Small intestine (tissue), 7 donors: Measurements from ENCODE around the gene STARD8. TPM values are rescaled to one million over a fixed set of nuclear protein-coding genes. Genes with fewer than 3 reads are reported as not detected.

Experiments used
- DNase-seq, 2 donors: peaks; one replicate each; pipeline versions ENCODE4 v3.0.0 to v3.0.0-alpha.2; 2013
- FAIRE-seq: peaks from 2 replicates; lab custom pipeline; 2012; peaks lifted over from hg19 to GRCh38; lab: Jason Lieb, UNC
- H3K27ac ChIP-seq, 3 donors: one replicate each; pipeline ENCODE4 v1.5.1; 2013; ENCODE audit warnings: low read length in 2 of 3, mild to moderate bottlenecking in 2 of 3, control low read depth in 1 of 3, inconsistent platforms in 1 of 3, low read depth in 1 of 3, moderate library complexity in 1 of 3
- H3K27me3 ChIP-seq, 3 donors: one replicate each; pipeline ENCODE4 v1.6.1; 2013; ENCODE audit warnings: low read length in 3 of 3, inconsistent platforms in 1 of 3; ENCODE audit not compliant: control insufficient read depth in 3 of 3, insufficient read depth in 3 of 3
- H3K36me3 ChIP-seq, 3 donors: one replicate each; pipeline ENCODE4 v1.6.1; 2013; ENCODE audit warnings: low read length in 3 of 3, inconsistent platforms in 1 of 3, low read depth in 1 of 3, mild to moderate bottlenecking in 1 of 3, moderate library complexity in 1 of 3; ENCODE audit not compliant: control insufficient read depth in 3 of 3, insufficient read depth in 2 of 3
- H3K4me1 ChIP-seq, 3 donors: one replicate each; pipeline ENCODE4 v1.6.1; 2013; ENCODE audit warnings: low read length in 2 of 3, inconsistent platforms in 1 of 3, low read depth in 1 of 3, mild to moderate bottlenecking in 1 of 3, moderate library complexity in 1 of 3; ENCODE audit not compliant: control insufficient read depth in 3 of 3, insufficient read depth in 2 of 3
- H3K4me3 ChIP-seq, 3 donors: one replicate each; pipeline ENCODE4 v1.5.1; 2013; ENCODE audit warnings: low read length in 3 of 3, control low read depth in 1 of 3, inconsistent platforms in 1 of 3, low read depth in 1 of 3, mild to moderate bottlenecking in 1 of 3, moderate library complexity in 1 of 3
- H3K9me3 ChIP-seq, 2 donors: one replicate each; pipeline ENCODE4 v1.6.1; 2013; ENCODE audit warnings: low read depth in 1 of 2, low read length in 1 of 2; ENCODE audit not compliant: control insufficient read depth in 2 of 2, insufficient read depth in 1 of 2
- WGBS, 3 donors: extraction: QIAGEN DNeasy Blood & Tissue Kit; methylation state at CpG; one replicate each; pipeline ENCODE4 v1.1.7; 2013; 5-methylcytosine and 5-hydroxymethylcytosine counted together
- polyA plus RNA-seq, 4 donors: library from polyadenylated mRNA; stranded (reverse) in 3 of 4; unstranded in 1 of 4; fragments of 200-250 nt in 3 of 4; fragments of 120-200 nt in 1 of 4; gene quantifications; one replicate each; pipeline versions ENCODE4 v1.2.1 to v1.2.3, GENCODE V29; 2013
- donor health status: healthy with polysubstance abuse.
- donor health status: control.
- donor health status: control.
- donor health status: Bipolar disorder and iron deficiency.
- donor health status: healthy.

Gene STARD8
- polyA plus RNA-seq, 4 donors, result 0.67 to 5.6 (median 1.5) TPM

DNA sequence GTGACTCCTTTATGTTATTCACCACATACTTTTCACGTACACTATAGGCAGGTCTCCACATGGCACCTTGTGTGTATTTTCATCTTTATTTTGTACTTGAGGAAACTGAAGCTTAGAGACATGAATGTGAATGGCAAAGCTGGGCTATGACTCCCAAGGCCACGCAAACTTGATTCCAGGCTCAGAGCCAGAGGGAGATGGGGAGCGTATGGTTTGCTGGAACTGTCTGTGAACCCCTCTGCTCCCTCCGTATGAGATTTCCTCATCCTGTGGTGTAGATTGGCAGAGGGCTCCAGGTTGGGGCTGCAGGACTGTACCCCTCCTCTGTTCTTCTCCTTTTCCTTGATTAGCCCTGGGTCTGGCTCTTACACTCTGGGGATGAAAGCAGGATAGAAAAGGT lies 16.1 kb upstream of the STARD8 start:
- no peak overlapping the region for H3K4me3 ChIP-seq
- no peak overlapping the region for H3K27ac ChIP-seq
- H3K27me3 ChIP-seq, result no peaks in the 10 kb centered on the region
- H3K4me1 ChIP-seq, result no peaks in the 10 kb centered on the region
- H3K36me3 ChIP-seq, result no peaks in the 10 kb centered on the region
- 75 to 86% (median 76%) methylated on average over 4 of the region's 4 CpGs for WGBS, 3 donors
- DNase-seq (no peak), FAIRE-seq (no peak)
- H3K9me3 ChIP-seq, result no peaks in the 10 kb centered on the region

DNA sequence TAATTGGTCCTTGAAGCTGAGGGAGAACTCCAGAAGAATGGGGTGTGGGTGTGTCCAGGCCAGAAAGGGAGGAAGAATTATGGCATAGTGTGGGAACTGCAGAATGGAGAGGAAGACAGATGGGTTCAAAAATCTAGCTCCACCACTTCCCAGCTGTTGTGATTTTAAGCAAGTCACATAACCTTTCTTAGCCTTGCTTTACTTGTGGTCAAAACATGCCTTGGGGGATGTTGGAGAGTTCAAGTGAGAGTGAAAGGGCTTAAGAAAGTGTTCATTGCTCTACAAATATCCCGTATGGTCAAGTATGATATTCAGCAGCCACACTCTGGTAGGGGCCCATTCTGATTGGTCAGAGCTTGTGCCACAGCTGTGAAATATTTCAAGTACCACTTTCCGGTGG lies 15.0 kb upstream of the STARD8 start:
- H3K27me3 ChIP-seq, result no peaks in the 10 kb centered on the region
- 75 to 89% (median 76%) methylated on average over 2 of the region's 2 CpGs for WGBS, 3 donors

DNA sequence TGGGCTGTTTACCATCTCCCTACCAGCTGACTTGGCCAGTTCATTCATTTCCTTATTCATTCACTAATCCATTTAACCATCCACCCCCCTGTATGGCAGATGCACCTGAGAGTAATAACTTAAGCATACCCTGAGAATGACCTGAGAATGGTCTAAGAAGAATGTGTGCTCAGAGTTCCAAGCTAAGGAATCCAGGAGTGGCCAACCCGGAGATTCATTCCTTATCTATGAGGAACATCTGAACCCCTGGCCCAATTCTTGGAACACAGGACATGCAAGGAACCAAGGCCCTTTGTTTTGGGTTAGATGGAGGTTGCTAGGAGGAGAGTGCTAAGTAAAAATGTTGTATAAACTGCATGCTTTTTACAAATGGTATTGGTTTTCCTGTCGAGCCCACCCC lies 13.5 kb upstream of the STARD8 start:
- H3K9me3 ChIP-seq, result no peaks in the 10 kb centered on the region
- H3K27me3 ChIP-seq, result no peaks in the 10 kb centered on the region
- 56 to 70% (median 57%) methylated on average over 2 of the region's 2 CpGs for WGBS, 3 donors
- H3K4me3 ChIP-seq, result no peak overlapping the region
- FAIRE-seq, result no peak
- H3K4me1 ChIP-seq, result no peaks in the 10 kb centered on the region
- H3K36me3 ChIP-seq, result no peaks in the 10 kb centered on the region
- no peak for DNase-seq
- H3K27ac ChIP-seq, result no peak overlapping the region

More for the DNA sequence above, 15.0 kb upstream of the STARD8 start:
- H3K4me1 ChIP-seq, result no peaks in the 10 kb centered on the region
- H3K36me3 ChIP-seq, result no peaks in the 10 kb centered on the region
- H3K4me3 ChIP-seq, result no peak overlapping the region
- H3K9me3 ChIP-seq, result no peaks in the 10 kb centered on the region
- DNase-seq (no peak), FAIRE-seq (no peak)
- no peak overlapping the region for H3K27ac ChIP-seq

DNA sequence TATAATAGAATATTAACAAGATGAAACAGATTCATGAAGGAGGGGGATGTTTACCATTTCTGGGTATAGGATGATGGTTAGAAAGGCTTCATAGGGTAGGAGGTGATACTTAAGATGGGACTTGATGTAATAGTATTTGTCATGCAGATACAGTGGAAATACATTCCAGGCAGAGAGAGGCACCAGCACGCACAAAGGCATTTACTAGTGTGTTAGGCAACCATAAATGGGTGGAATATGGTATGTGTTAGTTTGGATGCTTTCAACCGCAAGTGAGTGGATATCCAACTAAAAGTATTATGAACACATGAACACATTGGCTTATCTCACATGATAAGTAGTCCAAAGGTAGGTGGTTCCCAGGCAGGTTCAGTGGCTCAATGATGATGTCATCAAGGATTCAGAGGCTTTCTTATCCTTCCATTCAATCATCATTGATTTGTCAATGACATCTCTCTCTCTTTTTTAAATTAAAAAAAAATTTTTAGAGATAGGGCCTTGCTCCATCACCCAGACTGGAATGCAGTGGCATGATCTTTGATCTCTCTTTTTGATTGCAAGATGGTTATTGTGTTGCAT lies 12.7 kb upstream of the STARD8 start:
- whole genome bisulfite sequencing, 3 donors, result 44 to 60% (median 59%) methylated on average over 2 of the region's 2 CpGs
- H3K36me3 ChIP-seq, result no peaks in the 10 kb centered on the region
- peak; percentile 35 to 38 for DNase-seq
- H3K9me3 ChIP-seq, result no peaks in the 10 kb centered on the region
- no peak for FAIRE-seq
- H3K27me3 ChIP-seq, result no peaks in the 10 kb centered on the region
- H3K4me3 ChIP-seq, result no peak overlapping the region
- H3K4me1 ChIP-seq, result no peaks in the 10 kb centered on the region
- no peak overlapping the region for H3K27ac ChIP-seq

DNA sequence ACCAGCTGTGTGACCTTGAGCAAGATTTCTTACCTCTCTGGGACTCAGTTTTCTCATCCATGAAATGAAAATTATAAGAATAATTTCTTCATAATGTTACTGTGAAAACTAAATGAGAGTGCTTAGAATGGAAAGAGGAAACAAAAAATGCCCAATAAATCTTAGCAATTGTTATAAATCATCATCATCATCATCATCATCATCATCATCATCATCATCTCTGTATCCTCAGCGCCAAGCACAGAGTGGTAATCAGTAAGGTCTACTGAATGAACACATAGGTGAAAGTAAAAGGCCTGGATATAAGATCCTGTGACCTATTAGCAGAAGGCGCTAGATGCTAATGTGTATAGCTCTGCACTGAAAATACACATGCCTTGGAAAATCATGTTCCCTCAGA lies 6.8 kb upstream of the STARD8 start:
- 86 to 95% (median 87%) methylated on average over 2 of the region's 2 CpGs for WGBS, 3 donors
- no peak overlapping the region for H3K27ac ChIP-seq
- H3K4me1 ChIP-seq, result no peaks in the 10 kb centered on the region
- DNase-seq, result no peak
- H3K9me3 ChIP-seq, result no peaks in the 10 kb centered on the region
- no peak overlapping the region for H3K4me3 ChIP-seq
- no peaks in the 10 kb centered on the region for H3K27me3 ChIP-seq
- FAIRE-seq, result no peak
- no peaks in the 10 kb centered on the region for H3K36me3 ChIP-seq

DNA sequence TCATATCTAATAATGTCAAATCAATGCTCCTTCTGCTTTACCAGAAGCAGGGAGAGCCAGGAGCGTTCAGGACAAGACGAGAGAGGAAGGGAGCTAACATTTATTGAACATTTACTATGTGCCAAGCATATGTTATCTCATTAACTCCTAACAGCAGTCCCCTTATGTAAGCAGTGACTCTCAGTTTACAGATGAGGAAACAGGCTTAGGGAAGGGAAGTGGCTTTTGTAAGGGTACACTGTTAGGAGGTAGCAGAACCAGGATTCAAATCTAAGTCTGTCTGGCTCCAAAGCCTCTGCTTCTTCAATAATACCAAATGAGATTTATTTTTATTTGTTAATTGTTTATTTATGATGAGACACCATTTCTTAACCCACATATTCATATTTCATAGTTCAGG lies 2.6 kb upstream of the STARD8 start:
- H3K27me3 ChIP-seq, result peaks cover 0 to 14% (median 2%) of the 10 kb centered on the region in 3 donors
- 74 to 77% (median 75%) methylated on average over 2 of the region's 2 CpGs for WGBS, 3 donors
- H3K4me1 ChIP-seq, result no peaks in the 10 kb centered on the region
- H3K36me3 ChIP-seq, result no peaks in the 10 kb centered on the region
- H3K4me3 ChIP-seq, result no peak overlapping the region
- DNase-seq (no peak), FAIRE-seq (no peak)
- H3K9me3 ChIP-seq, result no peaks in the 10 kb centered on the region
- no peak overlapping the region for H3K27ac ChIP-seq

DNA sequence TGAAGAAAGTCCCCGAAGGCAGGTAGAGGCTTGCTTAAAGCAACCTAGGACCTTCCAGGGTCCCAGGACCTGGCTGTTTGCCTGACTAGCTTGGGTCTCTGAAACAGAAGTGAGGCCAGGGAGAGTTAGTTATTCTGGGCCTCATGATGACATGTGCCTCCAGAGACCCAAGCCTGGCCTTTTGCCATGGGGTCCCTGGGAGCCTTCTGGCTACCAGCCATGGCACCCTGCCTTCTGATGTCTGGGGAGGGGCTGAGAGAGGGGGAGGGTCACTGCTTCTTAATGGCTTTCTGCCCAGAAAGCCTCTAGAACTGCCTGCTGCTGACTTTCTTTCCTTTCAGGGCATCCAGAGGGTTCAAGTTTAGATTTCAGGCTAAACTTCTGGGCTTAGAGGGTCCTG lies 1.0 kb upstream of the STARD8 start:
- WGBS, 3 donors, result 75 to 100% (median 84%) methylated on average over 1 of the region's 1 CpG
- Histone ChIP-seq H3K4me1 (no peaks in the 10 kb centered on the region), H3K4me3 (no peak overlapping the region), H3K27ac (no peak overlapping the region), H3K9me3 (no peaks in the 10 kb centered on the region), H3K27me3 (peaks cover 0 to 14% (median 2%) of the 10 kb centered on the region in 3 donors), H3K36me3 (no peaks in the 10 kb centered on the region)
- no peak for FAIRE-seq
- DNase-seq, result no peak

DNA sequence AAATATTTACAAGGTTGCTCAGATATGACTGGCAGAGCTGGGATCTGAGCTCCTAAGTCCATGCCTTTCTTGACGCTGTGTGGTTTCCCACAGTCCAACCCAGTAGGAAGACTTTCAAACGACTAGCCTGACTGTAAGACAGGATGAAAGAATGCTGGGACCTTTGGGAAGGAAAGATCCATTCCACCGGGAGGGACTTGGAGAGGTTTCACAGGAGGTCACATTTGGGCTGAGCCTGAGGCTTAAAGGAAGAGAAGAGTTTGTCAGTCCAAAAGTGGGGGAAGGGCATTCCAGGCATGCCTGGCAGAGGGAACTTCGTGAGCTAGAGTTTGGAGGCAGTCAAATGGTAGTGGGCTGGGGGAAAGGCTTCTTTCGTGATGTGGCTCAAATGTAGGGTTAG lies 1.5 kb downstream of the STARD8 start:
- H3K4me3 ChIP-seq, result no peak overlapping the region
- no peak for FAIRE-seq
- H3K36me3 ChIP-seq, result no peaks in the 10 kb centered on the region
- no peaks in the 10 kb centered on the region for H3K4me1 ChIP-seq
- H3K27ac ChIP-seq, result no peak overlapping the region
- no peaks in the 10 kb centered on the region for H3K9me3 ChIP-seq
- peaks cover 0 to 14% (median 2%) of the 10 kb centered on the region in 3 donors for H3K27me3 ChIP-seq
- DNase-seq, result no peak
- 35 to 40% (median 36%) methylated on average over 5 of the region's 5 CpGs for WGBS, 3 donors

DNA sequence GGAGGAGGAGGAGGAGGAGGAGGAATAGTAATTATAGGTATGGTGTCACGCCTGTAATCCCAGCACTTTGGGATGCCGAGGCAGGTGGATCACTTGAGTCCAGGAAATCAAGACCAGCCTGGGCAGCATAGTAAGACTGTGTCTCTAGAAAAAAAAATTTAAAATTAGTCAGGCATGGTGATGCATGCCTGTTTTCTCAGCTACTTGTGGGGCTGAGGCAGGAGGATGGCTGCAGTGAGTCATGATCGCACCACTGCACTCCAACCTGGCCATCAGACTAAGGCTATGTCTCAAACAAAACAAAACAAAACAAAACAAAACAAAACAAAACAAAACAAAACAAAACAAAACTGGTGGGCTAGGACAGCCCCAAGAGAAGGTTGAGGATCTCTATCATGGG lies 3.0 kb downstream of the STARD8 start:
- FAIRE-seq, result no peak
- 70 to 90% (median 78%) methylated on average over 2 to 3 of the region's 3 CpGs for WGBS, 3 donors

More for the DNA sequence above, 3.0 kb downstream of the STARD8 start:
- Histone ChIP-seq H3K4me3 (no peak overlapping the region), H3K27ac (no peak overlapping the region), H3K27me3 (peaks cover 0 to 14% (median 2%) of the 10 kb centered on the region in 3 donors), H3K4me1 (no peaks in the 10 kb centered on the region), H3K36me3 (no peaks in the 10 kb centered on the region), H3K9me3 (no peaks in the 10 kb centered on the region)
- DNase-seq, result no peak
